Glutamatergic neuron (in vitro differentiated cells): Measurements from ENCODE around the gene OPRM1. TPM values are rescaled to one million over a fixed set of nuclear protein-coding genes. Genes with fewer than 3 reads are reported as not detected.
A peak's percentile ranks its signal among the peaks of the same experiment; 100 is the strongest.
"Not testable (repeated sequence)": the region's sequence is repeated elsewhere in the genome, so short reads cannot be mapped to it uniquely, and the experiment has no call there.

Source experiments
- DNase-seq: peaks from one replicate; pipeline ENCODE4 v3.0.0; 2022
- H3K27ac Mint-ChIP-seq: one replicate; pipeline ENCODE4 v1.8.0; 2020; ENCODE audit warnings: mild to moderate bottlenecking, mixed read lengths, inconsistent platforms; ENCODE audit not compliant: unreplicated experiment
- H3K27me3 Mint-ChIP-seq: one replicate; pipeline ENCODE4 v1.8.0; 2020; ENCODE audit warnings: mild to moderate bottlenecking, moderate library complexity, mixed read lengths, inconsistent platforms; ENCODE audit not compliant: unreplicated experiment
- H3K36me3 Mint-ChIP-seq: one replicate; pipeline ENCODE4 v1.8.0; 2020; ENCODE audit warnings: mild to moderate bottlenecking, mixed read lengths, inconsistent platforms; ENCODE audit not compliant: unreplicated experiment
- H3K4me1 Mint-ChIP-seq: one replicate; pipeline ENCODE4 v1.8.0; 2020; ENCODE audit warnings: mild to moderate bottlenecking, low read depth, mixed read lengths, inconsistent platforms; ENCODE audit not compliant: unreplicated experiment
- H3K4me3 Mint-ChIP-seq: one replicate; pipeline ENCODE4 v1.8.0; 2020; ENCODE audit warnings: mild to moderate bottlenecking, mixed read lengths, inconsistent platforms; ENCODE audit not compliant: unreplicated experiment
- H3K9me3 Mint-ChIP-seq: one replicate; pipeline ENCODE4 v1.8.0; 2020; ENCODE audit warnings: mild to moderate bottlenecking, moderate library complexity, mixed read lengths, inconsistent platforms; ENCODE audit not compliant: unreplicated experiment
- total RNA-seq: library from RNA; stranded (reverse); fragmentation: NEBNext Ultra II Directional; extraction: Animal tissue kit (Norgen Biotek cat#: 25700); gene quantifications from one replicate; pipeline ENCODE4 v1.2.1, GENCODE V29; 2021; ENCODE audit not compliant: unreplicated experiment
- TF ChIP-seq, protein P1 (sequence below): fragments of 200-600 bp; sonication (generic); IDR thresholded peaks from one replicate; pipeline ENCODE4 v1.5.0; 2021; ENCODE audit not compliant: partially characterized antibody, unreplicated experiment

The OPRM1 gene
- total RNA-seq, 1 donor from 2014 or later = not detected

DNA sequence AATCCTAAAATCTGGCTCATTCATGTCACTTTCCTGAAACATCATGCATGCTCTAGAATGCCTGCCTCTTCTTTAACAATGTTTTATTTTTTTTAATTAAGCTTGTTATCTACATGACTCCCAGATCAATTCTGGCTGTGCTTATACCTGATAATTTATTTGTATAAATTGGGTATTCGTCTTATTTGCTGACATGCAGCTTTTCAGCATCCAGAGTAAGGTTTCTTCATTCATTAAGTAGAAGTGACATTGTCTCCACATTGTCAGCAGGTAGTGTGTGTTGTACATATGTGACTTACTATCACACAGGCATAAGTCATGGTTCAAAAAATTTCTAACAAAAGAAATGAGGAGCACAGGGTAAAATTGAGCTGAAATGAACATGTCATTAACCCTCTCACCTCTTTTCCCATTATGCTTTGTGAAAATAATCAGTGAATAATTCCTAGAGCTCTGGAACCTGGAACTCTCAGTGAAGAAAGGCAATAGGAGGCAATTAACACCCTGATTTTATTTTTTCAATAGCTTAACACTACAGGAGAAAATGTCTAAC is 157.4 kb downstream of the OPRM1 start:
- Mint-ChIP-seq H3K27ac (peak overlapping the region; percentile 60), H3K9me3 (no peaks in the 10 kb centered on the region), H3K27me3 (no peaks in the 10 kb centered on the region), H3K36me3 (no peaks in the 10 kb centered on the region), H3K4me3 (peak overlapping the region; percentile 50), H3K4me1 (peaks cover 20% of the 10 kb centered on the region)
- TF ChIP-seq, protein P1, sequence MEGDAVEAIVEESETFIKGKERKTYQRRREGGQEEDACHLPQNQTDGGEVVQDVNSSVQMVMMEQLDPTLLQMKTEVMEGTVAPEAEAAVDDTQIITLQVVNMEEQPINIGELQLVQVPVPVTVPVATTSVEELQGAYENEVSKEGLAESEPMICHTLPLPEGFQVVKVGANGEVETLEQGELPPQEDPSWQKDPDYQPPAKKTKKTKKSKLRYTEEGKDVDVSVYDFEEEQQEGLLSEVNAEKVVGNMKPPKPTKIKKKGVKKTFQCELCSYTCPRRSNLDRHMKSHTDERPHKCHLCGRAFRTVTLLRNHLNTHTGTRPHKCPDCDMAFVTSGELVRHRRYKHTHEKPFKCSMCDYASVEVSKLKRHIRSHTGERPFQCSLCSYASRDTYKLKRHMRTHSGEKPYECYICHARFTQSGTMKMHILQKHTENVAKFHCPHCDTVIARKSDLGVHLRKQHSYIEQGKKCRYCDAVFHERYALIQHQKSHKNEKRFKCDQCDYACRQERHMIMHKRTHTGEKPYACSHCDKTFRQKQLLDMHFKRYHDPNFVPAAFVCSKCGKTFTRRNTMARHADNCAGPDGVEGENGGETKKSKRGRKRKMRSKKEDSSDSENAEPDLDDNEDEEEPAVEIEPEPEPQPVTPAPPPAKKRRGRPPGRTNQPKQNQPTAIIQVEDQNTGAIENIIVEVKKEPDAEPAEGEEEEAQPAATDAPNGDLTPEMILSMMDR = no peak
- DNase-seq = no peak

- peak overlapping the region; percentile 57 for H3K27ac Mint-ChIP-seq
- peaks cover 20% of the 10 kb centered on the region for H3K4me1 Mint-ChIP-seq
- no peaks in the 10 kb centered on the region for H3K9me3 Mint-ChIP-seq
- H3K36me3 Mint-ChIP-seq = no peaks in the 10 kb centered on the region
- TF ChIP-seq, protein P1 = no peak
- DNase-seq = no peak
- H3K4me3 Mint-ChIP-seq = peak overlapping the region; percentile 45
- H3K27me3 Mint-ChIP-seq = no peaks in the 10 kb centered on the region
Observed at GRCh38 chr6:154197196-154197860, 158.3 kb downstream of the OPRM1 start.

GRCh38 chr6:154201688-154202087 is 162.6 kb downstream of the OPRM1 start:
- H3K36me3 Mint-ChIP-seq, H3K27ac Mint-ChIP-seq, H3K9me3 Mint-ChIP-seq, DNase-seq, H3K27me3 Mint-ChIP-seq, H3K4me3 Mint-ChIP-seq: not testable (repeated sequence)
- H3K4me1 Mint-ChIP-seq = peaks cover 20% of the 10 kb centered on the region

GRCh38 chr6:154202339-154202738 is 163.3 kb downstream of the OPRM1 start:
- DNase-seq = no peak
- Mint-ChIP-seq H3K36me3 (no peaks in the 10 kb centered on the region), H3K4me1 (peaks cover 18% of the 10 kb centered on the region), H3K27me3 (no peaks in the 10 kb centered on the region), H3K9me3 (no peaks in the 10 kb centered on the region), H3K27ac (no peak overlapping the region), H3K4me3 (no peak overlapping the region)
- TF ChIP-seq, protein P1 = no peak

- no peak overlapping the region for H3K4me3 Mint-ChIP-seq
Observed at GRCh38 chr6:154202958-154203357, 163.9 kb downstream of the OPRM1 start.

More at GRCh38 chr6:154202958-154203357, 163.9 kb downstream of the OPRM1 start:
- DNase-seq = no peak
- Mint-ChIP-seq H3K27ac (no peak overlapping the region), H3K36me3 (no peaks in the 10 kb centered on the region), H3K4me1 (peaks cover 13% of the 10 kb centered on the region), H3K27me3 (no peaks in the 10 kb centered on the region), H3K9me3 (no peaks in the 10 kb centered on the region)
- TF ChIP-seq, protein P1 = no peak
